Skeletal muscle tissue (tissue), 4 donors: ENCODE results near the gene SORBS2. TPM values are rescaled to one million over a fixed set of nuclear protein-coding genes. Genes with fewer than 3 reads are reported as not detected.

Experiments used
- H3K27ac ChIP-seq: one replicate; pipeline ENCODE4 v1.7.0; 2013; ENCODE audit warnings: mild to moderate bottlenecking, low read depth, low read length, inconsistent platforms
- H3K27me3 ChIP-seq, 3 donors: one replicate each; pipeline ENCODE4 v1.7.0; 2013; ENCODE audit warnings: low read length in 3 of 3; ENCODE audit not compliant: control insufficient read depth in 3 of 3, insufficient read depth in 3 of 3
- H3K36me3 ChIP-seq, 3 donors: one replicate each; pipeline ENCODE4 v1.7.0; 2013; ENCODE audit warnings: low read length in 3 of 3; ENCODE audit not compliant: control insufficient read depth in 3 of 3, insufficient read depth in 3 of 3
- H3K4me1 ChIP-seq, 3 donors: one replicate each; pipeline ENCODE4 v1.7.0; 2013; ENCODE audit warnings: low read length in 3 of 3, mild to moderate bottlenecking in 3 of 3; ENCODE audit not compliant: control insufficient read depth in 3 of 3, insufficient read depth in 3 of 3
- H3K4me3 ChIP-seq, 3 donors: one replicate each; pipeline ENCODE4 v1.7.0; 2013; ENCODE audit warnings: low read length in 3 of 3
- H3K9ac ChIP-seq, 3 donors: one replicate each; pipeline ENCODE4 v1.7.0; 2013; ENCODE audit warnings: low read length in 3 of 3, mild to moderate bottlenecking in 3 of 3, moderate library complexity in 2 of 3, low read depth in 1 of 3
- H3K9me3 ChIP-seq, 3 donors: one replicate each; pipeline ENCODE4 v1.7.0; 2013; ENCODE audit warnings: low read length in 3 of 3; ENCODE audit not compliant: control insufficient read depth in 3 of 3
- total RNA-seq: library from RNA; depleted of rRNA; stranded (reverse); fragments of >200 nt; gene quantifications from one replicate; pipeline ENCODE4 v1.2.3, GENCODE V29; 2014
- donor health status: Osteomylitis.

The SORBS2 gene
- total RNA-seq, 1 donor from 2014 or later: 14.1 TPM

DNA sequence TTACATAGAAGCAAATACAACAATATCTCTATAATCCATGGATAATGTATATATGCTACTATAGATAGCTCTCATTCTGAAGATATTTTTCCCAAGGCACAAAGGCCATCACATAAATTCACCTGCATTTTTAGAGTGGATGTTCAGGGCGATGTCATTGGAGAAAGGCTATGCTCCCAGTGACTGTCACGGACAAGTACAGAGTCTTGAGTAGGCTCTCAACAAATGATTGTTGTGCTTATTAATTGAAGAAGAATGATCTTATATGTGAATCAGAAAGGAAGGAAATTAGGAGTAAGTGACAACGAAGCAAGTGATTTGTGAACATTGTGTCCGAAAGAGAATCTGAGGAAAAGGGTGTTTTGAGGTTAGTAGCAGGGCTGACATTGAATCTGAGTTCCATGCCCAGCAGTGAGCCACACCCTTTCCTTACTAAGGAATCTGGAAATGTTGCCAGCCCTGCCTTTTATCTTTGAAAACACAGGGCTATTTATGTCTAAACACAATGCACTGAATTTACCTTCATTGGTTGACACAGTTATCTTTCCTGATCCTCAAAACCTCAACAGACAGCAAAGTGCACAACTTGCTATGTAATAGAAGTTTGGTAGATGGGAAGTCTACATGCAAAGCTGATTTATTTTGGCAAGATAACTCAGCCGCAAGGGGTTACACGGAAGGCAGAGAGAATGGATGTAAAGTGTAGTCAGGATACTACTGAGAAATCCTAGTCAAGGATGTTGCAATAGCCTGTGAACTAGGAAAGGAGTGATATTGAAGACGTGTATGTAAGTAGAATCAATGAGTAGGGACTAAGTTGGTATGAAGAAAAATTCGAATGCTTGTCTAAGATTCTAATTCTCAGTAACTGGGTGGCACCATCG lies 50.4 kb downstream of the SORBS2 start:
- H3K4me1 ChIP-seq: no peaks in the 10 kb centered on the region
- H3K4me3 ChIP-seq: no peak overlapping the region
- H3K27ac ChIP-seq: no peak overlapping the region
- peaks cover 0 to 2% (median 0%) of the 10 kb centered on the region in 3 donors for H3K27me3 ChIP-seq
- H3K9ac ChIP-seq: no peak overlapping the region
- no peaks in the 10 kb centered on the region for H3K36me3 ChIP-seq
- no peaks in the 10 kb centered on the region for H3K9me3 ChIP-seq

DNA sequence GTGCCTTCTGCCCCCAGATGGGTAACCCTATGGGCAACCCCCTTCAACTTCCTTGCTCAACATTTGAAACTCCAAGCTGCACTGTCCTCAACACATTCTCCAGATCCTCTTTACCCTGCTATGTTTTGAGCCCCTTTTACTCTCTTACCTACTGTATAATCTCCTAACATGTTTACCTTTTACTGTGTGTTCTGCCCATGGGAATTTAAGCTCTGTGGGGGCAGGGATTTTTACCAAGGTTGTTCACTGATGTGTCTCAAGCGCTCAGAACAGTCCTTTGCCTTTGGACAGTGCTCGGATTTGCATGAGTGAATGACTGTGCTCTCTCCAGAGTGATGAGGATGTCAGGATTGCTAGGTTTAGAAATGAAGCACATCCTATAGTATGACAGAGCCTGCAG lies 53.2 kb downstream of the SORBS2 start:
- Histone ChIP-seq H3K36me3 (no peaks in the 10 kb centered on the region), H3K9ac (no peak overlapping the region), H3K27ac (no peak overlapping the region), H3K9me3 (peaks cover 0 to 2% (median 0%) of the 10 kb centered on the region in 3 donors), H3K4me3 (no peak overlapping the region), H3K4me1 (no peaks in the 10 kb centered on the region), H3K27me3 (peaks cover 0 to 2% (median 0%) of the 10 kb centered on the region in 3 donors)

DNA sequence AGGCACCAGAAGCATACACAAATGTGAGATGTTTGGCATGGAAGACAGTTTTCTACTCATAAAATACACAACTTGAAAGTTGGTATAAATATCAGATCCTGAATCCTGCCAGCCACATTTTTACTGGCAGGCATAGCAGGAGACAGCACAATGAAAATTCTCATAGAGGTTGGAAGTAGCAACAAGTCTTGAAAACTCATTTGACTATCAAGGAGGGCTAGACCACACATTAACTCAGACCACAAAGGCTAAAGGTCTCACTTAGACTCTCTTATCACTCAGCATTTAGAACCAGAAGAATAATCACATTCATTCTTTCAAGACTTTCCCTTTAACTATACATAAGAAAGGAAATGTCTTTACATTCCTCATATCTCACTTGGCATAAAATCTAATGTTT lies 56.5 kb downstream of the SORBS2 start:
- no peak overlapping the region for H3K4me3 ChIP-seq
- H3K9ac ChIP-seq: no peak overlapping the region
- peaks cover 0 to 2% (median 0%) of the 10 kb centered on the region in 3 donors for H3K27me3 ChIP-seq
- no peak overlapping the region for H3K27ac ChIP-seq
- peaks cover 0 to 2% (median 0%) of the 10 kb centered on the region in 3 donors for H3K9me3 ChIP-seq
- no peaks in the 10 kb centered on the region for H3K4me1 ChIP-seq
- no peaks in the 10 kb centered on the region for H3K36me3 ChIP-seq

DNA sequence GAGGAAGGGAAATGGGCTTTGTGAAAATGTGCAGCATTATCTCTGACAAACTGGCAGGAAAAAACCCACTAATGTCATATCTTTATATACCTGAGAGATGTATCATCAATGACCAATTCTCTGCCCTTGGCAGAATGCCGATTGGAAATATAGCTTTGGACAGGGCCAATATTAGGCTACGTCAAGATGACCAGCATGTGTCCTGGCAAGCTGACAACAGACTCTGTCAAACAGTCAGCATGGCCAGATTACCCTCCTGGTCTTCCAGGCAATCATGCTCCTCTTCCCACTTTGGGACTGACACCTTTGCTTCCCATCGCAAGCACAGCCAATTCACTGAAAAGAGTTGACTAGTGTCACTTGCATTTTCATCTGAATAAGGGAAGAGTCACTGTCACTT lies 57.0 kb downstream of the SORBS2 start:
- H3K4me3 ChIP-seq: no peak overlapping the region
- no peaks in the 10 kb centered on the region for H3K4me1 ChIP-seq
- H3K27ac ChIP-seq: no peak overlapping the region
- no peaks in the 10 kb centered on the region for H3K36me3 ChIP-seq
- H3K9ac ChIP-seq: no peak overlapping the region
- peaks cover 0 to 2% (median 0%) of the 10 kb centered on the region in 3 donors for H3K9me3 ChIP-seq
- H3K27me3 ChIP-seq: peaks cover 0 to 2% (median 0%) of the 10 kb centered on the region in 3 donors

DNA sequence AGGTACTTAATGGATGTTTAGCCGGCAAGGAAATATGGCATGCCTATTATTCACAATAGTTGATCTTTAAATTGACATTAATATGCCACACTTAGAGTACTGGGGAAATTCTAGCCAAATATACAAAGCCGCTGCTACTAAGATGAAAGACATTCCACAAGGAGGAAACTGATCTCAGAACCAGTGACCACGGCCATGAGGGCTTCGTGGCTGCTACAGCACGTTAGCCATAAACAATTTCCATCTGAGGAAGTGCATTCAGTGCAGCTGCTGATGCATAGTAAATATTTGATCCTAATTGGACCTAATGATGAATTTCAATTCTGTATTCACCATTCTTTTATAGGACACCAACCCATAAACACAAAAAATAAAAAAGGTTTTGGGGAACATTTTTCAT lies 59.1 kb downstream of the SORBS2 start:
- Histone ChIP-seq H3K36me3 (no peaks in the 10 kb centered on the region), H3K4me1 (no peaks in the 10 kb centered on the region)

DNA sequence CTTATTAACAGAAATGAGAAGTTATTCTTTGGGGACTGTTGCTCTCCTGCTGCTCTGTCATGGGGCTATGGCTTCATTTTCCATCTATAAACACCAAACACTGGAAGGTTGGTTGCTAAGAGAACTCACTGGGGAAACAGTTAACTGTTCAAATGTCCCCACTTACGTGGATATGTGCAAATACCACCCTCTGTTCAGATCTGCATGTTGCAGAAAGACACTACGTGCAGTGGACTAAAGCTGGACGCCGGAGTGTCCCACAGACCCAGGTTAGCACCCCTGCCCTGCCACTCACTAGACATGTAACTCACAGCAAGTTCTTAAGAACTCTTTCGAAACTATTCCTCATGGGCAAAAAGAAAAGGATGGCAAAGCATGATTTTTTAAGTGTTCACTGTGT lies 62.1 kb downstream of the SORBS2 start:
- Histone ChIP-seq H3K9ac (no peak overlapping the region), H3K9me3 (peaks cover 0 to 2% (median 0%) of the 10 kb centered on the region in 3 donors), H3K27ac (no peak overlapping the region), H3K4me3 (no peak overlapping the region), H3K36me3 (no peaks in the 10 kb centered on the region), H3K27me3 (peaks cover 0 to 4% (median 2%) of the 10 kb centered on the region in 3 donors), H3K4me1 (no peaks in the 10 kb centered on the region)

More for the DNA sequence above, 59.1 kb downstream of the SORBS2 start:
- H3K27me3 ChIP-seq: peaks cover 0 to 2% (median 0%) of the 10 kb centered on the region in 3 donors
- no peak overlapping the region for H3K27ac ChIP-seq
- peaks cover 0 to 2% (median 0%) of the 10 kb centered on the region in 3 donors for H3K9me3 ChIP-seq
- no peak overlapping the region for H3K4me3 ChIP-seq
- no peak overlapping the region for H3K9ac ChIP-seq

DNA sequence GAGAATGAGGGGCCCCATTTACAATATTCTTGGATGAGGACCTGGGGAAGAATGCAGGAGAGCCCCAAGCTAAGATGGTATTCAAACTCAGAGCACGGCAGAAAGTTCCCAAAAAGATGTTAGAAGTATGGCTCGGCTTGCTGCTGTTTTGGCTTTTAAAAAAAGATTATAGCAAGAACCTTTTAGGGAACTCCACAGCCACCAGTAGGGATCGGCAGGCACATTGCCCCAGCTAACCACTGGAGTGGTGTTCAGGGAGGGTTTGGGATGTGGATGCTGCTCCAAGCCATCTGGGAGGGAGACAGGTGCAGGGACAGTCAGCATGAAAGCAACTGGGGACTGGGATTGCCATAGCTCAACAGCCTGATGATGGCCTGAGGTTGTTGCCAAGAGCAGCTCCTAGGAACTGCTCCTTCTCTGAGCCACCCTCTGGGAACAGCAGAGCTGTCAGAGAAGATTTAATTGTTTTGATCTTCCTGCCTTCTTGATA lies 63.0 kb downstream of the SORBS2 start:
- no peaks in the 10 kb centered on the region for H3K9me3 ChIP-seq
- H3K4me3 ChIP-seq: no peak overlapping the region
- no peak overlapping the region for H3K27ac ChIP-seq
- no peak overlapping the region for H3K9ac ChIP-seq
- no peaks in the 10 kb centered on the region for H3K36me3 ChIP-seq
- H3K4me1 ChIP-seq: no peaks in the 10 kb centered on the region
- peaks cover 0 to 7% (median 3%) of the 10 kb centered on the region in 3 donors for H3K27me3 ChIP-seq

DNA sequence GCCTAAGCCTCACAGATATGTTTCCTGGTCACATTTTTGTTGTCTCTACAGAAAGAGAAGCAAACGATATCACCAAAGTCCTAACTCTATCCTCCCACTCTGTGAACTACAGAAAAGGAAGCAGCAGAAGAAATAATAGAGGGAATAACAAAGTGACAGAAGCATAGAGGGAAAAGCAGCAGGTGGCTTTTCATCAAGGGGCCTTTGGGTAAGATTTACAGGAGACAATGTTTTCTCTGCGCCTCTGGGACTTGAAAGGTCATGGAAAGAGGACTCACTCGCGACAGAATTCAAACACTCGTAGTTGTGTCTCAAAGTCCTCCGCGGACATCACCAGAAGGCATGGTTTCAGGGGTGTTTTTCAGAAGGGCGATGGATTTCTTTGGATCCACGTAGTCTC lies 66.1 kb downstream of the SORBS2 start:
- H3K9ac ChIP-seq: no peak overlapping the region
- no peaks in the 10 kb centered on the region for H3K4me1 ChIP-seq
- H3K27ac ChIP-seq: no peak overlapping the region
- peaks cover 0 to 7% (median 3%) of the 10 kb centered on the region in 3 donors for H3K27me3 ChIP-seq
- no peaks in the 10 kb centered on the region for H3K9me3 ChIP-seq
- no peak overlapping the region for H3K4me3 ChIP-seq
- no peaks in the 10 kb centered on the region for H3K36me3 ChIP-seq

DNA sequence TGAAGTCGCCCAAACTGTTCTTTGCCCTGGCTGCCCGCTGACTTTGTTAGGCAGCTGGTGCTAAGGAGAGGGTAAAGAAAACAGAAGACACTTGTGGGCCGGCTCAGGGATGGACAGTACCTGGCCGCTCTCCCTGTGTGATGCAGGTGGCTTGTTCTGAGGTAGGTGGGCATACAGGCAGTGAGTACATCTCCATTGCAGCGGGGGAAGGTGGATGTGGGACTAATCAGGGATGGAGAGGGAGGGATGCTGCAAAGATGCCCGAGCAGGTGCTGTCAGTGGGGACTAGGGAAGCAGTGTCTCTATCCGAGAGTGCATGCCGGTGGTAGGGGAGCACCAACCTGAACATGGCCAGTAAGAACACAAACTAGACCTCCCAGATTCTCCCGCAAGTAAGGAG lies 67.0 kb downstream of the SORBS2 start:
- no peak overlapping the region for H3K9ac ChIP-seq
- peaks cover 0 to 3% (median 0%) of the 10 kb centered on the region in 3 donors for H3K4me1 ChIP-seq
- H3K36me3 ChIP-seq: no peaks in the 10 kb centered on the region
- no peak overlapping the region for H3K27ac ChIP-seq
- peaks cover 0 to 7% (median 3%) of the 10 kb centered on the region in 3 donors for H3K27me3 ChIP-seq
- H3K9me3 ChIP-seq: no peaks in the 10 kb centered on the region
- H3K4me3 ChIP-seq: no peak overlapping the region

DNA sequence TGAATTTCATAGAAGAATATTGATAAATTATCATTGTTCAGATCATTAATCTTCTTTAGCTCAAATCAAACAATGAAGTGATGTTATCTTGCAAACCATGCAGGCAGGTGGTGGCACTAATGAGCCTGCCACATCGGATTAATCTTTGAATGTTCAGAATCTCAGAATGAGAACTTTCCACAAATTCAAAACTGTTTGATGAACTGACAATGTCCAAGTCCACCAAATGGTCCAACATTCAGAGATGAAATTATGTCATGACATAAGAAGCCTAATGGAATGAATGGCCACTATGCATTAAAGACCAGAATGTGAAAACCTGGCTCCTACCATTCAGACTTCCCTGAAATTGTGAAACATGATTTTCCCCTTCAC lies 67.5 kb downstream of the SORBS2 start:
- Histone ChIP-seq H3K27ac (no peak overlapping the region), H3K9ac (no peak overlapping the region), H3K36me3 (no peaks in the 10 kb centered on the region), H3K4me1 (peaks cover 0 to 3% (median 0%) of the 10 kb centered on the region in 3 donors), H3K4me3 (no peak overlapping the region), H3K9me3 (no peaks in the 10 kb centered on the region), H3K27me3 (peaks cover 0 to 7% (median 3%) of the 10 kb centered on the region in 3 donors)
